ENCODE results near the gene IGFBP7. TPM values are rescaled to one million over a fixed set of nuclear protein-coding genes. Genes with fewer than 3 reads are reported as not detected.

The IGFBP7 gene
- total and polyA plus RNA-seq, 2 donors (not counting 1 experiment from before 2014, with no cell fraction given) = 54.8 to 793 TPM

DNA sequence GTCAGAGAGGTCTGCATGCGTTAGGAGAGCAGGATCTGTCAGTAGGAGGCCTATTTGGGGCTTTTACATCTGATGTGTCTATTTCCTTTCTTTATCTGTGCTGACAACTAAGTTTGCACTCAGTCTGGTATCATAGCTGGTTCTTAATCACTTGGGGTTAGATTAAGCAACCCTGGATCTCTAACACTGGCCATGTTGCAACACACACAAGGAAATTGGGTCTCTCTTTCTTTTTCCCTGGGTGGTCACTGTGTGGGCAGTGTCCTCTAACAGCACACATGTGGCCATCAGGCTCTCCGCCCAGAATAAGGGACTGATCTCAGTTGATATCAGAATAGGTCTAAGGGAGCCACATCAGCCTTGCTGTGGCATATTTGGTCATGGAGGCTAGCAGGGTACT lies 38.9 kb downstream of the IGFBP7 start:
- Histone ChIP-seq H3K27ac (ENCODE audit: insufficient read depth, low read length) (peak overlapping the region; percentile 16), H3K4me1 (ENCODE audit: control insufficient read depth, extremely low read depth, insufficient read depth, low read length) (peaks cover 17% of the 10 kb centered on the region), H3K36me3 (ENCODE audit: control insufficient read depth, insufficient read depth, low read length) (no peaks in the 10 kb centered on the region)

DNA sequence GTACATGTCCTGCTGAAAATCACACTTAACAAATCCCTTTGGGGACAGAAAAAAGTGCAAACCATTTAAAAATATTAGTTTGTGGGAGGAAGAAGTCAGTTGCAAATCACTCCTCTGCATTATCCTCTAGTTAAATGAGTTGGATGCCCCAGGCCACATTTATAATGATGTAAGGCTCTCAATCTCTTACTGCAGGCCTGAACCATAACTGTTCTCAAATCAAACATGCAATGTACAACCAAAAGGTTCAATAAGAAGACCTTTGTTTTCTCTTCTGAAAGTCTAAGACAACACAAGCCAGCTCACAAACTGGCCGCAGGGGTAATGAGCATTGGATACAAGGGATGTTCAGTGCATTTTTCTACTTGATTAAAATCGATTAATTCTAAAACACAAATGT lies 39.7 kb downstream of the IGFBP7 start:
- Histone ChIP-seq H3K4me3 (replicated peaks in 1 of 4; ENCODE audit: control extremely low read depth in 1 of 4, insufficient read depth in 1 of 4, low read depth in 3 of 4, low read length in 4 of 4) (no peak overlapping the region), H3K36me3 (ENCODE audit: control insufficient read depth, insufficient read depth, low read length) (no peaks in the 10 kb centered on the region), H3K27ac (ENCODE audit: insufficient read depth, low read length) (no peak overlapping the region), H3K79me2 (ENCODE audit: control insufficient read depth, insufficient read depth, low read length) (peaks cover 8% of the 10 kb centered on the region), H3K4me1 (ENCODE audit: control insufficient read depth, extremely low read depth, insufficient read depth, low read length) (peaks cover 23% of the 10 kb centered on the region), H3K9ac (ENCODE audit: insufficient read depth, low read length) (no peak overlapping the region), H3K9me3 (ENCODE audit: control insufficient read depth, insufficient read depth, low read depth, low read length) (no peaks in the 10 kb centered on the region), H2AFZ (ENCODE audit: low read length) (no peak overlapping the region), H3K27me3 (ENCODE audit: control insufficient read depth, insufficient read depth, low read length) (no peaks in the 10 kb centered on the region), H3K4me2 (ENCODE audit: extremely low read depth, insufficient read depth, low read length) (no peak overlapping the region), H4K20me1 (ENCODE audit: control insufficient read depth, extremely low read depth, insufficient read depth, low read length) (no peaks in the 10 kb centered on the region)
- no peak for DNase-seq (ENCODE audit: low read depth in 2 of 2)
- no peak for TF ChIP-seq EZH2 (IDR thresholded peaks at IDR 0.05; ENCODE audit: low read length, missing control alignments)
- TF ChIP-seq, protein P1, sequence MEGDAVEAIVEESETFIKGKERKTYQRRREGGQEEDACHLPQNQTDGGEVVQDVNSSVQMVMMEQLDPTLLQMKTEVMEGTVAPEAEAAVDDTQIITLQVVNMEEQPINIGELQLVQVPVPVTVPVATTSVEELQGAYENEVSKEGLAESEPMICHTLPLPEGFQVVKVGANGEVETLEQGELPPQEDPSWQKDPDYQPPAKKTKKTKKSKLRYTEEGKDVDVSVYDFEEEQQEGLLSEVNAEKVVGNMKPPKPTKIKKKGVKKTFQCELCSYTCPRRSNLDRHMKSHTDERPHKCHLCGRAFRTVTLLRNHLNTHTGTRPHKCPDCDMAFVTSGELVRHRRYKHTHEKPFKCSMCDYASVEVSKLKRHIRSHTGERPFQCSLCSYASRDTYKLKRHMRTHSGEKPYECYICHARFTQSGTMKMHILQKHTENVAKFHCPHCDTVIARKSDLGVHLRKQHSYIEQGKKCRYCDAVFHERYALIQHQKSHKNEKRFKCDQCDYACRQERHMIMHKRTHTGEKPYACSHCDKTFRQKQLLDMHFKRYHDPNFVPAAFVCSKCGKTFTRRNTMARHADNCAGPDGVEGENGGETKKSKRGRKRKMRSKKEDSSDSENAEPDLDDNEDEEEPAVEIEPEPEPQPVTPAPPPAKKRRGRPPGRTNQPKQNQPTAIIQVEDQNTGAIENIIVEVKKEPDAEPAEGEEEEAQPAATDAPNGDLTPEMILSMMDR (conservative IDR thresholded peaks at IDR 0.05 in 1 of 2, IDR thresholded peaks at IDR 0.05 in 1 of 2; ENCODE audit: low read depth in 1 of 2, low read length in 2 of 2) = no peak

More for the DNA sequence above, 38.9 kb downstream of the IGFBP7 start:
- no peak overlapping the region for H3K4me3 ChIP-seq (replicated peaks in 1 of 4; ENCODE audit: control extremely low read depth in 1 of 4, insufficient read depth in 1 of 4, low read depth in 3 of 4, low read length in 4 of 4)
- H3K27me3 ChIP-seq (ENCODE audit: control insufficient read depth, insufficient read depth, low read length) = no peaks in the 10 kb centered on the region
- H3K79me2 ChIP-seq (ENCODE audit: control insufficient read depth, insufficient read depth, low read length) = peaks cover 11% of the 10 kb centered on the region
- peak; percentile 47 to 62 for DNase-seq (ENCODE audit: low read depth in 2 of 2)
- no peaks in the 10 kb centered on the region for H4K20me1 ChIP-seq (ENCODE audit: control insufficient read depth, extremely low read depth, insufficient read depth, low read length)
- no peak overlapping the region for H3K9ac ChIP-seq (ENCODE audit: insufficient read depth, low read length)
- TF ChIP-seq, protein P1 (conservative IDR thresholded peaks at IDR 0.05 in 1 of 2, IDR thresholded peaks at IDR 0.05 in 1 of 2; ENCODE audit: low read depth in 1 of 2, low read length in 2 of 2) = no peak
- no peak for TF ChIP-seq EZH2 (IDR thresholded peaks at IDR 0.05; ENCODE audit: low read length, missing control alignments)
- no peaks in the 10 kb centered on the region for H3K9me3 ChIP-seq (ENCODE audit: control insufficient read depth, insufficient read depth, low read depth, low read length)
- no peak overlapping the region for H3K4me2 ChIP-seq (ENCODE audit: extremely low read depth, insufficient read depth, low read length)
- no peak overlapping the region for H2AFZ ChIP-seq (ENCODE audit: low read length)

DNA sequence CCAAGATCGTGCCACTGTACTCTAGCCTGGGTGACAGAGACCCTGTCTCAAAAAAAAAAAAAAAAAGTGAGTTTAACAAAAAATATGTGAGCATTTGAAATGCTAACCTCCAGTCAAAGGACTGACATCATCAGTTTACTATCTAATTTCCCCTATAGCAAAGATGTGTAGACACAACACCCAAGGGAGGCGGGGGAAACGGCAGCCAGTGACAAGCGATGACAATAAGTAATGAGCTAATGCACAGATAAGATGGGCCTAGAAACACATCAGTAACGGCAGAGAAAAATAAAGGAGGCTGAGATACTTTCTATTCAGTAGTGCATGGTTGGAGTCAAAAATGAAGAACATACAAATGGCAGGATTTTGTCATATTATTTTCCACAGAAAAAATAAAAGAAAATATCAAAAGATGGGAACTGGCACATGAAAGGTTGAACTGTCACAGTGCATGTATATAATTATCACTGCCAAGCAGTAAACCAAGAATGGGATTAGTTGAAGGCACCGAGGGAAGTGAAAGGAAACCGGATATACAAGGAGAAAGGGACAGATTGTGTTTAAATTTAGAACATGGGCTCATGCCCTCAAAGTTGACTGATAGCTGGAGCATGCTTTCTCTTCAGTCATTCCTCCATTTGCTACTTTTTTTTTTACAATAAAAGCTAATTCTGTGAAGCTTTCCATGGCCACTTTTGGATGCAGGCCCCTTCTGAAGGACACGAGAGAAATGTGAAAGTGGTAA lies 41.8 kb downstream of the IGFBP7 start:
- H3K4me3 ChIP-seq (replicated peaks in 1 of 4; ENCODE audit: control extremely low read depth in 1 of 4, insufficient read depth in 1 of 4, low read depth in 3 of 4, low read length in 4 of 4) = no peak overlapping the region
- DNase-seq (ENCODE audit: low read depth in 2 of 2) = no peak
- no peaks in the 10 kb centered on the region for H4K20me1 ChIP-seq (ENCODE audit: control insufficient read depth, extremely low read depth, insufficient read depth, low read length)
- H3K27me3 ChIP-seq (ENCODE audit: control insufficient read depth, insufficient read depth, low read length) = no peaks in the 10 kb centered on the region
- no peak overlapping the region for H3K27ac ChIP-seq (ENCODE audit: insufficient read depth, low read length)
- peaks cover 23% of the 10 kb centered on the region for H3K4me1 ChIP-seq (ENCODE audit: control insufficient read depth, extremely low read depth, insufficient read depth, low read length)
- H3K79me2 ChIP-seq (ENCODE audit: control insufficient read depth, insufficient read depth, low read length) = peaks cover 8% of the 10 kb centered on the region
- no peaks in the 10 kb centered on the region for H3K9me3 ChIP-seq (ENCODE audit: control insufficient read depth, insufficient read depth, low read depth, low read length)
- no peak overlapping the region for H2AFZ ChIP-seq (ENCODE audit: low read length)
- no peak overlapping the region for H3K9ac ChIP-seq (ENCODE audit: insufficient read depth, low read length)
- no peaks in the 10 kb centered on the region for H3K36me3 ChIP-seq (ENCODE audit: control insufficient read depth, insufficient read depth, low read length)
- no peak overlapping the region for H3K4me2 ChIP-seq (ENCODE audit: extremely low read depth, insufficient read depth, low read length)
- TF ChIP-seq, protein P1 (conservative IDR thresholded peaks at IDR 0.05 in 1 of 2, IDR thresholded peaks at IDR 0.05 in 1 of 2; ENCODE audit: low read depth in 1 of 2, low read length in 2 of 2) = no peak
- TF ChIP-seq EZH2 (IDR thresholded peaks at IDR 0.05; ENCODE audit: low read length, missing control alignments) = no peak
